Measurements from ENCODE around the gene ACAP3.

The ACAP3 gene

DNA sequence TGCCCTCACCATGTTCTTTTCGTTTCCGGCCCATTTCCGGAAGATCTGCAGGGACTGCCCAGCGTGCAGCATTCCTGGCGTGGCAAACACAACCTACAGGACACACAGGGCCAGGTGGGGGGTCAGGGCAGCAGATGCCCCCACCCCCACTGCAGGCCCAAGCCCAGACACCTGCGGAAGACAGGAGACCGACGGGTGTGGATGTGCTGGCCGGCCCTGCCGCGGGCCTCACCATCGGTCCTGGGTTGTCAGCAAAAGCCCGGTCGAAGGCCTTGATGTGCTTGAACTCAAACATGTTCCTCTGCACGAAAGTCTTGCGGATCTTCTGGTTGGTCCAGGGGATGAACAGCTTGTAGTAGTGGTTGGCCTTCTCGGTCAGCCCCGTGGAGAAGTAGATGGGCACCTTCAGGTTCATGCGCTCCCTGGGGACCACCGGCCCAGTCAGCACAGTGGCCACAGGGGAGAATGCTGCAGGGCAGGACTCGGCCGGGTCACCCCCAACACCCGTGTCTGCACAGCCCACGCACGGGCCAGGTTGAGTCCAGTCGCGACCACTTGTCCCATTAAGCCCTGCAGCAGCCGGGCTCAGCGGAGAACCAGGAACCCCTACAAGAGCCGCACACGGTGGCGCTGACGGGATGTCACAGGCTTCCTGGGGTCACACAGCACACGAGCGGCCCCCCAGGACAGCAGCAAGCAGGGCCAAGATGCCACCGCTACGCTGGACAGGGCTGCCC, 5.9 kb upstream of the ACAP3 start:
- no peak for DNase-seq

DNA sequence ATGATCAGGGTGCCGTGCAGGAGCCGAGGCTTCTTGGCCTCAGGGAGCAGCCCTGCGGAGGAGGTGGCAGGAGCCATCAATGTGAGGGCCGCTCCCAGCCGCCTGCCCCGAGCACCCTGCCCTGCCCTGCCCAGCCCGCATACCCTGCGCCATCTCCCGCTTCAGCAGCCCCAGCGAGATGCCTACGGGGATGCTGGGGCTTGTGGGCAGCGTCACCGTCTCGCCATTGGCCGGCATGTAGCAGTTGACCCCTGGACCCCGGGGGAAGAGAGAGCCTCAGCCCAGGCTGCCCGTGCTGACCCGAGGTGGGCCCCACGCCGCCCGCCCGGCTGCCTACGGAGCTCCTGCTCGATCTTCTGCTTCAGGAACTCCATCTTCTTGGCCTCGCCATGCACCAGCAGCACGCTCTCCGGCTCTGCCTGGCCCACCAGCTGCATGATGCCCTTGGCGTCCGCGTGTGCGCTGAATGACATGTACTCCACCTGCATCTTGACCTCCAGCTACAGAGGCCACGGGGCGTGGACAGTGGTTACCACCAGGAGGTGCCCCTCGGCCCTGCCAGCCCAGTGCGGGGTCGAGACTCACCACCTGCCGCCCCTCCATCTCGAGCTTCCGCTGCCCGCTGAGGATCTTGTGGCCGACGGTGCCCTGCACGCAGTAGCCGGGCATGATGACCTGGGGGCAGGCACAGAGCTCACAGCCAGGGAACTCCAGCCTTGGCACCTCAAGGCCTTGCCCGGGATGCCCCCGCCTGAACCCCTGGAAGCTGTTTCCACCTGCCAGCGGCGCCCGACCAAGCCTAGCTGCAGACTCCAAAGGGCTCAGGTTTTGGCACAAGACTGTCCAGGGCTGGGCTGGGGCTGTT, 5.0 kb upstream of the ACAP3 start:
- DNase-seq, result no peak

DNA sequence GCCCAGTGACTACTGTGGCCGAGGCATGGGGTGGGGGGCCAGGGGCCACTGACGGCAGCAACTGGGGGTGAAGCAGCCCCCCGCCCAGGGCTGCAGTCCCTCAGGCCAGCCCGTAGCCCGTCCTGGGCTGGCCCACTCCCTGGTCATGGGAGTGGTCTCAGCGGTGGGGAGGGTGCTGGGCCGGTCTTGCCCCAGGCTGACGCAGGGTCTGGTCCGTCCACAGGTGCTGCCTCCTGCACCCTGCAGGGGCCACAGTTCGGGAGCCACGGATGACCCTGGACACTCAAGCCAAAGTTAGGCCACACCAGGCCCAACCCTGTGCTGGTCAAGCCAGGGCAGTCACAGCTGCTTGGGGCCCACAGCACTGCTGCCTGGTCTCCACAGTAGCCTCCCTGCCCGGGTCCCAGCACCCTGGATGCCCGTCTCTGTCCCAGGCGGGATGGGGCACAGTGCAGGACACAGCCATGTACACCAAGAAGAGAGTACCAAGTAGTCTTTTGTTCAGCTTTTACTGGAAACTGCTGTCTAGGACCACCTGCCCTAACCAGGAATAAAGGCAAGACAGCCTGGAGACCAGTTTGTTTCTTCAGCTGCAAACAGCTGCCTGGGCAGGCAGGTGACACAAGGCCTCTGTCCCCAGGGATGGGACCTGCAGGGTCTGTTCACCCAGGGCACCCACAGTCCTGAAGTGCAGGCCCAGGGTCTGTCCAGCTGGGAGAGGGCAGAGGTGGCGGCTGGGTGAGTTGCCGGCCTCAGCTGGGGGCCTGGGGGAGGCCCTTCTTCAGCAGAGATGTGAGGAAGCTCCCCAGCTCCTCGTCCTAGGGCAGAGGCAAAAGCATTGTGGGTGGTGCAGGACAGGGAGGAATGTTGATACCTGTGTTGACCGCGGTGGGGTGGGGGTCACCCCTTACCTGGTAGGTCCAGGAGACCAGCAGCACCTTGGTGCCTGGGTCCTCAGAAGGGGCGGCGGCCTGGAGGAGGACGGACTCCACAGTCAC, 3.7 kb upstream of the ACAP3 start:
- DNase-seq, result no peak

DNA sequence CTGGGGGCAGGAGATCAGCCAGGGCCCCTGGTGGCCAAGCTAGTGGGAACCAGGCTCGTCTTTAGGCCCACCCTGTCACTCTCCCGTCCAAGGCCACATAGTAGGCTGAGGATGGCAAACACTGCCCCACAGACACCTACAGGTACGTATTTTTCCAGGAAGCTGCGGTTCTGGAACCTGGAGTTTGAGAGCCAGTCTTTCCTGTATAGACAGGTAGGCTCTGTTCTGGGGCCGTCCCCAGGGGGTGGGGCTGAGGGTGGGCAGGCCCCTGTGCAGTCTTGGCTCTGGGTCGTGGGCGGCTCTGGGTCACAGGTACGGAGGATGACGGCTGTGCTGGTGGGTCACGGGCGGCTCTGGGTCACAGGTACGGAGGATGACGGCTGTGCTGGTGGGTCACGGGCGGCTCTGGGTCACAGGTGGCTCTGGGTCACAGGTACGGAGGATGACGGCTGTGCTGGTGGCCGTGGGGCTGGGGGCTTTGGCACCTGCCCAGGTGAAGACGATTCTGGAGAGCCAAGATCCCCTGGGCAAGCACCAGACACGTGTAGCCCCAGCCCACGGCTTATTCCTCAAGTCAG, 2.8 kb upstream of the ACAP3 start:
- no peak for DNase-seq

DNA sequence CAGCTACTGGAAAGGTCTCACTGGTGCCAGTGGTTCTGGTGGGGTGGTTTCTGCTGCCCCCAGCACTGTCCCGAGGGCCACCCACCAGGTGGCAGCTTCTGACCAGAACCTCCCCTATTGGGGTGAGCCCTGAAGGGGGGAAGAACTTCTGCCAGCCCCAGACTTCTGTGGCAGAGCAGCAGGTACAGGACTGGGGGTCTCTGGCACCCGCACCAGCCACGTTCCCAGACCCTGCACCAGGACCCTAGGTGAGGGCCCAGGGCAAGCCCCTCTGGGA, 2.3 kb upstream of the ACAP3 start:
- DNase-seq, result no peak

DNA sequence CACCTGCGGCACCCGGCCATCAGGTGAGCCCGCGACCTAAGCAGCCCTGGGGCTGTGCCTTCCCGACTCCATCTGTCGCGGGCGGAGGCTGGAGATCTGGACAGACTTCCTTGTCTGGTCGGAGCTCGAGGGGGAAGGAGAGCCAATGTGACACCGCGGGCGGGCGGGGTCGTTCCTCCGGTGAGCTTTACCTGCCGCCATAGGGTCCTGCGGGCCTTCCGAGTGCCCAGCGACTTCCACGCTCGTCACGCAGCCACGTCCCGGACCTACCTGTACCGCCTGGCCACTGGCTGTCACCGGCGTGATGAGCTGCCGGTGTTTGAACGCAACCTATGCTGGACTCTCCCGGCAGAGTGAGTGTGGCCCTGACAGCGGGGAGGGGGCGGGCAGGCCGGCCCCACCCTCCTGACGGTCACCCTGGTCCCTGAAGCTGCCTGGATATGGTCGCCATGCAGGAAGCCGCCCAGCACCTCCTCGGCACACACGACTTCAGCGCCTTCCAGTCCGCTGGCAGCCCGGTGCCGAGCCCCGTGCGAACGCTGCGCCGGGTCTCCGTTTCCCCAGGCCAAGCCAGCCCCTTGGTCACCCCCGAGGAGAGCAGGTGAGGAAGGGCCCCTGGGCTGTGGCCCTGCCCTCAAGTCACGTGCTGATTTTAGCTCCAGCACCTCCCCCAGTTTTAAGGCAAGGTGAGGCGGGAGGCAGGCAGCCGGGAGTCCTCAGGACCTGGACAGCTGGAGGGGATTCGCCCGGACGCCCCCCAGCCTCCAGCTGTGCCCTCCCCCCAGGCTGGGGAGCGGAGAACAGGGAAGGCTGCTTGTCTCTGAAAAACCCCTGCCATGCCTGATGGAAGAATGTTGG, 1.8 kb upstream of the ACAP3 start:
- no peak for DNase-seq

DNA sequence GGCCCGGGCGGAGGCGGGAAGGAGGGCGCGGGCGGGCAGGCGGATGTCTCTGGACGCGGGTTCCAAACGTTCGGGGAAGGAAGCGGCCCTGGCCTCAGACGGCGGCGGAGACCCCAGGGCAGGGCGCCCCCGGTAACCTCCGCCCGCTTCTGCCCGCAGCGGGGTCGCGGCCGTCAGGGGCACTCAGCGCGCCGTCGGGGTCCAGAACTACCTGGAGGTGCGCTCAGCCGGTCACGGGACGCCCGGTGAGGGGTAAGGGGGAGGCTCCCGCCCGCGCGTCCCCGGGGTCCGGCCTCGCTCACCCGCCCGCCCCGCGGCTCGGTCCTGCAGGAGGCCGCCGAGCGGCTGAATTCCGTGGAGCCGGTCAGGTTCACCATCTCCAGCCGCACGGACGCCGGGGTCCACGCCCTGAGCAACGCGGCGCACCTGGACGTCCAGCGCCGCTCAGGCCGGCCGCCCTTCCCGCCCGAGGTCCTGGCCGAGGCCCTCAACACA, 1.1 kb upstream of the ACAP3 start:
- no peak for DNase-seq

DNA sequence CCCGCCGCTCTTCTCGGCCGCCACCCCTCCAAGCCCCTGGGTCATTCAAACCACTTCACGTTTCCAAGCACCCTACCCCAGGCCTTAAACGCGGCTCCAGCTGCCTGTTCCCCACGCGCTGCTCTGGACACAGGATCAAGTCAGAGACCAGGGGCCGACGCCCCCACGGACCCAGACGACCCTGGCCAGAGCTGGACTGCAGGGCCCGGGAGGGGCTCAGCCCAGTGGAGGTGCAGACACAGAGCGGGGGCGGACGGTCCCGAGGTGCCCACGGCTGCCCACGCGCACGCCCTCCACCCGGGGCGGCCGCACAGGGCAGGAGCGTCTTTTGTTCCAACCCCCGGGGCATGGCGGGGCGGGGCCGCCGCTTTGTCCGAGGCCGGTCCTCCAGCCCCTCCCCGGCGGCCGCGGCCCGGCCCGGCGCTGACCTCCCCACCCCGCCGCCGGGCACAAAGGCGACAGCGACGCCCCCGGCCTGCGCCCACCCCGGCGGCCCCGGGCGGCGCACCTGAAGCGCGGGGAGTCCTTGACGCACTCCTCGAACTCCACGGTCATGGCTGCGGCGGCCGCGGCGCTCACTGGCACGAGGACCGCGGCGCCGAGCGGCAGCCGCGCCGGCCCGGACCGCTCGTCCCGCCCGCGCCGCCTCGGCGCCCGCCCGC, 338 bp downstream of the ACAP3 start:
- DNase-seq, result no peak

DNA sequence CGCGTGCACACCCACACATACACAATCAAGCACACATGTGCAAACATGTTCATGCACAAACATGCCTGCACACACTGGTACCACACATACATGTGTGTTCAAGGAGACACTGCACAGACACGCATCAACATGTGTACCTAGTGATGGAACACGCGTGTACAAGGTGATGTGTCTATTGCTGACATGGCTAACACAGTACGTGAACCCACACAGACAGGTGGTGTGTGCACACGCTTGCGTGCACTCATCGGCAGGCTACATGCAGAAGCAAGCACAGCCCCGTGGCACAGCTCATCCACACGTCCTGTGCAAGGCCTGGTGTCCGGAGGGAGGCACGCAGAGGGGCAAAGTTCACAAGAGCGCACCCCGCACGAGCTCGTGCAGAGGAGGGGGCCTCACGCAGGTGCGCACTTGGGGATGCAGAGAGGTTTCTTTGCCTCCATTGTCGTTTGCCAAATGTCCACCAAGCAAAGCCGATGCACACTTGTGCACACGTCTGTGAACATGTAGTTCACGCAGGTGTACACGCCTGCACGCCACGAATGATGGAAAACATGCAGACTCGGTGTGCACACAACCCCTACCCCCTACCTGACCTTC, 969 bp downstream of the ACAP3 start:
- DNase-seq, result no peak

DNA sequence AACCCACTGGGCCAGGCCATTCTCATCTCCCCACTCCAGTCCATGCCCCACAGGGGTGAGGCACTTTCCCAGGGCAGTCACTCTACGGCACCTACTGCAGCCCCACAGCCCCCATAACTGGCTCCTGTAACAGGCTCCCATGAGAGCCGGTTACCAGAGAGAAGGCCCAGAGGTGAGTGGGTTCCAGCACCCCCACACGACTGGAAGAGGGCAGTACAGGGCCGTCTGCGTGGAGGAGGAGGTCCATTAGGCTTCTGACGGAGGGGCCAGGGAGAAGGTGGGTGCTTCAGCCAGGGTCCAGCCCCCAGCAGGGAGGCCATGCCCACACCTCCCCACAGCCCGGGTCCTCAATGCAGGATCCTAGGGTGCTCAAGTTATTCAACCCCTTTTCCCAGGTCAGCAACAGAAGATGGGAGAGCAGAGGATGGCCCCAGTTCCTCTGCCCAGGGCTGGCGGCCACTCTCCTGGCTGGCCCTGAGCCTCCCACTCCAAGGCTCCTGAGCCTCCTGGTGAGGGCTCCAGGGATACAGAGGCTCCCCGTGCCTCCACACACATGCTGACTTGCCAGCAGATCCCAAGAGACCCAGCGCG, 1.6 kb downstream of the ACAP3 start:
- DNase-seq, result no peak

DNA sequence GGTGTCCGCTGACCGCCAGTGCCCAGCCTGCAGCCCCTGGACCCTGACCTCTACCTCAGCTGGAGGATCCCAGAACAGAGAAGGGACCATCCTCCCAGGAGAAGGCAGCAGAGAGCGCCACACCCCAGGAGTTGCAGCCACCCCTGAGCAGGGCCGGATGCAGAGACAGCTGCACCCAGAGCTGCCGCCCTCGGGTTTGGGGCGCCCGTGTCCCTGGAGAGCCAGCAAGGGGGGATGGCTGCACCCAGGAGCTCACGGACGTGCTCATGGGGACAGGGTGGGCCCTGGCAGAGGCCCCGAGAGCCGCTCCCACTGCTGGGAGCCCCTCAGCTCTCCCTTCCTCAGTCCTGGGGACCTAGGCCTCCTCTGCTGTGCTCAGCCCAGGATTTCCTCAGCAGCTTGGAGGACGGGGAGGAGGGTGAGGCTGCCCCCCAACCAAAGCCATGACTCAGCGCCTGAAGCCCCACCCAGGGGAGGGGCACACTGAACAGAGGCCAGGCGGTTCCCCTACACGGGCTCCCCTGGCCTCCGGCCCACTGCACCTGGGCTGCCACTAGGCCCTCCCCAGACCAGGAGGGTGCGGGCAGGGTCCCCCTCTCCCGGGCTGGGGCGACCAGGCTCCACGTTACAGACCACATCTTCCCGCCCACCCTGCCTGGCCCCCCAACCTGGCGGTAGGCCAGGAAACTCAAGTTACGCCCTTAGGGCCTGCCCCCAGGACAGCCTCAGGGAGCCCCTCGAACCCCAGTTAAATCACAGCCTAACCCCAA, 2.2 kb downstream of the ACAP3 start:
- DNase-seq, result peak; percentile 31

DNA sequence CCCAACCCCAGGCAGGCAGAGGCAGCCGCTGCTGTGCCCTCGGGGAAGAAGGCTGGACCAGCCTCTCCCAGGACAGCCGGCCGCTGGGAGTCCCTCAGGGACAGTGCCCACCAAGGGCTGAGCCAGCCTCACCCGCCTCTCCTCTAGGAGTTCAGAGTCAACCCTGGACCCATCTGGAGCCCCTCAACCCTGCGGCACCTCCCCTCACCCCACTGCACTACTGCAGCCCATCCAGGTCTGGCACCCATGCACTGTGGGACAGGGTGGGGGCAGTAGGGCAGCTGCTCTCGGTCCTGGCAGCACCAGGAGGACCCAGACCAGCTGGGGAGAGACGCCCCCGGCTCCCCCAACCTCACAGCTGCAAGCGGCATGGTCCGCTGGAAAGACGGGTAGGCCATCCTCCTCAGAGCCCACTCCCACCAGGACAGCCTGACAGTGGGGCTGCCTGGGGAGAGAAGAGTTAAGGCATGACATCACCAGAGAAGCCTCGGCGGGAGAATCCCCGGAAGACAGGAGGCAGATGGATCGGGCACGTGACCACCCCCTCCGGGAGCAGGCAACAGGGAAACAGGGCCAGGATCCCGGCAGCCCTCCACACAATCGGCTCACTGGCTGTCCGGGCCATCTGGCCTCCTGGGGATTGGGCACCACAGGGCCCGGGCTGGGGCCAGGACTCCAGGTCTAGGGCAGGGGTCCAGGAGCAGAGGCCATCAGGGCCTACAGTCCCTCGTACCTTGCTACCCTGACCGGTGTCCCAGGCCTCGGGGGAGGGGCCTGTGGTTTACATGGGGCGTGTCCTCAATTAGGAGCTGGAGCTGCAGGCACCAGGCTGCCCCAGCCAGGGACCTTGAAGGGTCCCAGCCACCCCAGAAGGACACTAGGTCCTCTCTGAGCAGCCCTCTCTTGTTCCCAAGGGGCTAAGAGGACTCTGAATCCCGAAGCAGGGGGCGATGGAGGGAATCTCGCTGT, 3.1 kb downstream of the ACAP3 start:
- DNase-seq, result no peak

DNA sequence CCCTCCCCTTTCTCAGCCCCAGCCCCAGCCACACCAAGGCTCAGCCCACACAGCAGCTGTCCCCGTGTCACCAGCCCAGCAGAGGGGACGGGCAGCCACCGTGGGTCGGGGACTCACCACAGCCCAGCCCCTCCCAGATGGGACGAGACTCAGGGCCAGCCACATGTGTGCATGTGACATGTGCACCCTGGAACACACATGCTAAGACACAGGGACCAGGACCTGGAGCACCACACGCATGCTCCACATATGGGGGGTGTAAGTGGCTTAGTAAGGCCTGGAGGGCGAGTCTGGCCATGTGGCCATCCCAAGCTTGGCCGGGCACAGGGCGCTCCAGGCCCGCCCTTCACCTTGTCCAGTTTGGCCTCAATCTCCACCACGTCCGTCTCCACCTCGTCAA, 4.0 kb downstream of the ACAP3 start:
- DNase-seq, result no peak

DNA sequence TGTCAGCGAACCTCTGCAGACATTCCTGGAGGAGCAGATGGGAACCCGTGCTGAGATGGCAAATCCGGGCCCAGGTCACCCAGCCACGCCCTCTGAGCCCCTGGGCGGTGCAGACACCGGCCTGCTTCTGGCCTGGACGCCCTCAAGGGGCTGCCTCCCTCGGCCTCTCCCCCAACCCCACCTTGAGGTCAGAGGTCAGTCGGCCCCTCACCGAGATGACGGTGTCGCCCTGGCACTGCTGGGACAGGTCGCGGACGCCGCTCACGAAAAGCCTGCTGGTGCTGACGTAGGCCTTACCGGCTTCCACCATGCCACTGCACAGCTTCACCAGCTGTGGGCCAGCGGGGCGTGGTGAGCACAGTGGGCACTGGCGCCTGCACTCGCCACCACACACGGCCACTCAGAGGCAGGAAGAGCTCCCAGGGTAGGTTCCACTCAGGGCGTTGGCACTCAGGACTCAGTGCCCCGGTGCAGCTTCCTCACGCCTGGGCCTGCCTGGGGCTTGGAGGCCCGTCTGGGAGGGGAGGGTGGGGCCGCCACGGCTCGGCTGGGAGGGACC, 4.7 kb downstream of the ACAP3 start:
- DNase-seq, result no peak

DNA sequence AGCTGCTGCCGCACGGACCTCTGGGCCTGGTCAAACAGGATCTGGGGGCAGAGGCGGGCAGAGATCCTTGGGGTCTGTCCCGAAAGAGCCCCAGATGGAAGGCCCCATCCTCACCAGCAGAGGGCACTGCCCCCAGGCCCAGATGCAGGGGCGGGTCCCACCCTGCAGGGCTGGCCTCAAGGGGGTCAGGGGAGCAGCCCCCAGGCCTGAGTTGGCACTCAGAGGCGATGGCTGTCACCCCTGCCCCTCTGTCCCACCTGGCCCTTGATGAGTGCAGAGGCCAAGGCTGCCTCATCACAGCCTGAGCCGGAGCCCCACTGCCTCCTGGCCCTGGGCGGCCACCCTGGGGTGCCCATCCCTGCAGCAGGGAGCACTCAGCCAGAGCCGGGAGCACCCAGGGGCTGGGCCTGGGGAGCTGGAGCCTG, 5.7 kb downstream of the ACAP3 start:
- DNase-seq, result no peak

DNA sequence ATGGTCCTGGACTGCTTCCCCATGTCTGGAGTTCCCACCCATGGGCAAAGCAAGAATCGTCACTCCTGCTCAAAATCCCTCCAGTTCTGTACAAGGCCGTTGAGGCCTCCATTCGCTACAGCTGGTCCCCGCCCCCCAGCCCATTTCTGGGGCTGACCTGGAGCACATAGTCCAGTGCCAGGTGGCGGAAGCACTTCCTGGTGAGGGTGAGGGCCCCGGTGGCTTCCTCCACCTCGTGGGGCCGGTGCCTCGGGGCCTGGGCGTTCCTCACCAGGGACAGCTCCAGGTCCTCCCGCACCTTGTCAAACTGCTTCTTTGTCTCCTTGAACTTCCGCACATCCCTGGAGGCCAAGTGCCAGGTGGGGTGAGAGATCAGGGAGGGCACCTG, 7.4 kb downstream of the ACAP3 start:
- no peak for DNase-seq

DNA sequence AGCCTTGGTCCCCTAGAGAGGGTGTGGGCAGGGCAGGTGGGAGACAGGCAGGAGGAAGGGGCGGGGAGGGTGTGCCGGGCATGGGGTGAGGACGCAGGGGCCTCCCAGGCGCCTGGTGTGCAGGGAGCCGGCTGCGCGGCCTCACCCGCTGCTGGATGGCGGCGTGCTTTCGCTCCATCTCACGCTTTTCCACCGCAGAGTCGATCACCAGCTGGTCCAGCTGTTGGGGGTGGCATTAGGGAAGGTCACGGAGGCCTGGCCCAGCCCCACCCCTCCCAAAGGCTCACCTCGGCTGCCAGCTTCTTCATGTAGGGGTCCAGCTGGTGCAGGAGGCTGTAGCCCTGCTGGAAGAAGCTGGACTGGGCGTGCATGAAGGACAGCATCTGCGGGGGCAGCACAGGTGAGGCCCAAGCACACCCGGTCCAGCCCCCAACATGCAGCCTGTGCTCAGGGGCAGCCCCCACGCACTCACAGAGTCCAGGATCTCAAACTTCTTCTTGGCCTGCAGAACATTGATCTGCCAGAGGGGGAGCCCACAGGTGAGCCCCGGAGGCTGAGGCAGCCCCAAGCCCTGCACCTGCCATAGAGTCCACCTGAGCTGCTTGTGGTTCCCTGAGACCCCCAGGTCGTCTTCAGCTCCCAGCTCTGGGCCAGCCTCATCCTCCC, 7.9 kb downstream of the ACAP3 start:
- no peak for DNase-seq

Data from activated gamma-delta T cell (primary cell).